IMR-90 (cell line): ENCODE measurements around the gene PHACTR3. TPM values are rescaled to one million over a fixed set of nuclear protein-coding genes. Genes with fewer than 3 reads are reported as not detected.

ENCODE experiments used
- ATAC-seq: fragments of 200-7000 bp; cut with Tn5 transposase; 2 replicates; pipeline ENCODE4 v1.9.1; 2020; ENCODE audit warnings: low read depth, mild to moderate bottlenecking, moderate library complexity
- BruUV-seq: library from RNA; stranded (reverse); fragments of 400-500 nt; replicated peaks from 2 replicates; lab custom pipeline; 2021; lab: Mats Ljungman, UMichigan
- CTCF ChIA-PET: fragments of 300-600 bp; formaldehyde crosslinking; extraction: SDS; loops from one replicate; lab custom pipeline; 2021; ENCODE audit warnings: antibody characterized with exemption; lab: Yijun Ruan, JAX
- POLR2A ChIA-PET: fragments of 300-600 bp; sonication (Branson Sonifier 250); formaldehyde crosslinking; loops from one replicate; lab custom pipeline; 2022; ENCODE audit warnings: antibody characterized with exemption; ENCODE audit not compliant: unreplicated experiment; lab: Charles Lee
- DNase-seq: peaks from one replicate; pipeline ENCODE4 v3.0.0; 2013
- H2AFZ ChIP-seq: replicated peaks from 2 replicates; pipeline ENCODE3; 2013; ENCODE audit warnings: low read length, mild to moderate bottlenecking; ENCODE audit not compliant: poor library complexity
- H2AK5ac ChIP-seq: 2 replicates; pipeline ENCODE4 v1.6.1; 2013; ENCODE audit warnings: low read depth, low read length, inconsistent platforms
- H2AK9ac ChIP-seq: replicated peaks from 2 replicates; pipeline ENCODE3; 2013; ENCODE audit warnings: mild to moderate bottlenecking, low read depth, low read length, moderate library complexity; ENCODE audit not compliant: poor library complexity
- H2BK120ac ChIP-seq: 2 replicates; pipeline ENCODE4 v1.6.1; 2013; ENCODE audit warnings: low read depth, low read length, inconsistent platforms
- H2BK15ac ChIP-seq: 3 replicates; pipeline ENCODE4 v1.6.1; 2013; ENCODE audit warnings: low read depth, low read length, inconsistent platforms
- H2BK20ac ChIP-seq: 2 replicates; pipeline ENCODE4 v1.6.1; 2013; ENCODE audit warnings: low read depth, mild to moderate bottlenecking, inconsistent platforms, low read length, moderate library complexity
- H2BK5ac ChIP-seq: 2 replicates; pipeline ENCODE4 v1.6.1; 2013; ENCODE audit warnings: mild to moderate bottlenecking, low read depth, low read length, inconsistent platforms; ENCODE audit not compliant: poor library complexity, severe bottlenecking
- H3K14ac ChIP-seq: replicated peaks from 2 replicates; pipeline ENCODE4 v1.6.1; 2013; ENCODE audit warnings: low read depth, low read length, inconsistent platforms
- H3K18ac ChIP-seq: 2 replicates; pipeline ENCODE4 v1.6.1; 2013; ENCODE audit warnings: low read depth, low read length, control low read depth
- H3K23ac ChIP-seq: 2 replicates; pipeline ENCODE4 v1.6.1; 2013; ENCODE audit warnings: low read depth, low read length, inconsistent platforms
- H3K27ac ChIP-seq: 2 replicates; pipeline ENCODE4 v1.5.1; 2013; ENCODE audit warnings: mild to moderate bottlenecking, control low read depth, low read length; ENCODE audit not compliant: insufficient read depth
- H3K27me3 ChIP-seq: 2 replicates; pipeline ENCODE4 v1.6.1; 2013; ENCODE audit warnings: low read length; ENCODE audit not compliant: control insufficient read depth, insufficient read depth
- H3K36me3 ChIP-seq: 2 replicates; pipeline ENCODE4 v1.6.1; 2013; ENCODE audit warnings: low read length, mixed read lengths; ENCODE audit not compliant: control insufficient read depth, insufficient read depth
- H3K4ac ChIP-seq: 2 replicates; pipeline ENCODE4 v1.6.1; 2013; ENCODE audit warnings: low read depth, low read length, inconsistent platforms
- H3K4me1 ChIP-seq: 2 replicates; pipeline ENCODE4 v1.6.1; 2013; ENCODE audit warnings: low read length, mixed read lengths; ENCODE audit not compliant: control insufficient read depth, insufficient read depth
- H3K4me2 ChIP-seq: 2 replicates; pipeline ENCODE4 v1.6.1; 2013; ENCODE audit warnings: low read depth, mild to moderate bottlenecking, control low read depth, low read length, moderate library complexity
- H3K4me3 ChIP-seq: 2 replicates; pipeline ENCODE4 v1.5.1; 2013; ENCODE audit warnings: low read depth, mild to moderate bottlenecking, control low read depth, low read length, moderate library complexity; ENCODE audit not compliant: insufficient read depth
- H3K56ac ChIP-seq: 2 replicates; pipeline ENCODE4 v1.6.1; 2013; ENCODE audit warnings: low read length, inconsistent platforms; ENCODE audit not compliant: insufficient read depth; ENCODE audit errors: extremely low read depth
- H3K79me1 ChIP-seq, 2 experiments: 2 replicates each; pipeline ENCODE4 v1.6.1; 2013; ENCODE audit warnings: low read length in 2 of 2, inconsistent platforms in 1 of 2, low read depth in 1 of 2
- H3K9ac ChIP-seq: 2 replicates; pipeline ENCODE4 v1.6.1; 2013; ENCODE audit warnings: low read depth, low read length, control low read depth
- H3K9me1 ChIP-seq: 2 replicates; pipeline ENCODE4 v1.6.1; 2013; ENCODE audit warnings: low read length, inconsistent platforms; ENCODE audit not compliant: insufficient read depth
- H3K9me3 ChIP-seq: 2 replicates; pipeline ENCODE4 v1.6.1; 2013; ENCODE audit warnings: low read length; ENCODE audit not compliant: control insufficient read depth, insufficient read depth
- H4K20me1 ChIP-seq: 2 replicates; pipeline ENCODE4 v1.6.1; 2013; ENCODE audit warnings: low read length, inconsistent platforms; ENCODE audit not compliant: insufficient read depth
- H4K5ac ChIP-seq: 2 replicates; pipeline ENCODE4 v1.6.1; 2013; ENCODE audit warnings: mild to moderate bottlenecking, low read depth, low read length, control low read depth
- H4K8ac ChIP-seq, 2 experiments: 2 replicates each; pipeline ENCODE4 v1.6.1; 2013; ENCODE audit warnings: low read depth in 2 of 2, low read length in 2 of 2, control low read depth in 1 of 2, inconsistent platforms in 1 of 2
- H4K91ac ChIP-seq: 2 replicates; pipeline ENCODE4 v1.6.1; 2013; ENCODE audit warnings: low read depth, low read length, inconsistent platforms; ENCODE audit not compliant: insufficient read depth
- BHLHE40 ChIP-seq: fragments of 150-350 bp; IDR thresholded peaks from 2 replicates; pipeline ENCODE4 v1.6.1; 2016; ENCODE audit warnings: mild to moderate bottlenecking, low read depth, low read length
- CEBPB ChIP-seq: IDR thresholded peaks from 2 replicates; pipeline ENCODE4 v1.6.1; 2012; ENCODE audit warnings: low read depth, low read length, improper control_type of control experiment
- CHD1 ChIP-seq: IDR thresholded peaks from 2 replicates; pipeline ENCODE4 v1.6.1; 2012; ENCODE audit warnings: low read depth, low read length, improper control_type of control experiment
- FOS ChIP-seq: fragments of 150-350 bp; IDR thresholded peaks from 2 replicates; pipeline ENCODE4 v1.6.1; 2016; ENCODE audit warnings: low read depth, low read length
- MAZ ChIP-seq: IDR thresholded peaks from 2 replicates; pipeline ENCODE4 v1.6.1; 2012; ENCODE audit warnings: low read depth, mild to moderate bottlenecking, low read length, improper control_type of control experiment, moderate library complexity, borderline replicate concordance
- MXI1 ChIP-seq: IDR thresholded peaks from 2 replicates; pipeline ENCODE4 v1.6.1; 2012; ENCODE audit warnings: low read depth, mild to moderate bottlenecking, low read length, moderate library complexity, borderline replicate concordance
- NFE2L2 ChIP-seq: fragments of 150-350 bp; IDR thresholded peaks from 2 replicates; pipeline ENCODE4 v1.6.1; 2016; ENCODE audit warnings: low read depth, mild to moderate bottlenecking, low read length
- POLR2A ChIP-seq: IDR thresholded peaks from 2 replicates; pipeline ENCODE4 v1.6.1; 2012; ENCODE audit warnings: mild to moderate bottlenecking, low read depth, low read length
- RAD21 ChIP-seq: IDR thresholded peaks from 2 replicates; pipeline ENCODE4 v1.6.1; 2012; ENCODE audit warnings: low read length, improper control_type of control experiment
- RCOR1 ChIP-seq: IDR thresholded peaks from 2 replicates; pipeline ENCODE4 v1.6.1; 2012; ENCODE audit warnings: mild to moderate bottlenecking, low read length, improper control_type of control experiment; ENCODE audit not compliant: insufficient replicate concordance
- RFX5 ChIP-seq: IDR thresholded peaks from 2 replicates; pipeline ENCODE4 v1.8.0; 2012; ENCODE audit warnings: low read depth, mild to moderate bottlenecking, low read length, moderate library complexity
- SMC3 ChIP-seq: fragments of 150-350 bp; IDR thresholded peaks from 2 replicates; pipeline ENCODE4 v1.6.1; 2016; ENCODE audit warnings: low read depth, mild to moderate bottlenecking, antibody characterized with exemption, low read length, moderate library complexity
- WGBS, 2 experiments: methylation state at CpG; one replicate each; pipeline versions ENCODE4 v1.1.5 to v1.1.7; 2013; ENCODE audit warnings: missing lambda C conversion rate in 2 of 2; ENCODE audit not compliant: insufficient read length in 1 of 2; ENCODE audit errors: extremely low coverage in 2 of 2; 5-methylcytosine and 5-hydroxymethylcytosine counted together
- dilution Hi-C: fragments of 300-500 bp; cut with HindIII; formaldehyde crosslinking; loops from one replicate; pipeline ENCODE4 v1.14.3; 2018; ENCODE audit warnings: low sequenced_read_pairs; ENCODE audit not compliant: unreplicated experiment
- in situ Hi-C: fragments of 300-500 bp; cut with MboI; formaldehyde crosslinking; loops from 3 replicates; pipeline ENCODE4 v1.14.3; 2019; ENCODE audit warnings: low sequenced_read_pairs, inconsistent platforms, mixed read lengths
- intact Hi-C: fragments of 100-400 bp; cut with micrococcal nuclease; formaldehyde crosslinking; loops from 2 replicates; pipeline ENCODE4 v1.10.0; 2022
- polyA plus RNA-seq, 3 experiments: library from polyadenylated mRNA; depleted of rRNA; stranded (reverse); fragments of >200 nt; gene quantifications; 2 replicates each; pipeline ENCODE4 v1.2.3, GENCODE V29; 2012; ENCODE audit warnings: low replicate concordance in 1 of 3
- total RNA-seq: library from RNA; depleted of rRNA; stranded (reverse); fragments of >200 nt; gene quantifications from 2 replicates; pipeline ENCODE4 v1.2.3, GENCODE V29; 2012
- TF ChIP-seq, protein P1 (sequence below): fragments of 150-350 bp; IDR thresholded peaks from 2 replicates; pipeline ENCODE4 v1.6.1; 2016; ENCODE audit warnings: low read depth, mild to moderate bottlenecking, low read length, moderate library complexity, borderline replicate concordance
- TF ChIP-seq, protein P2 (sequence below): fragments of 150-350 bp; IDR thresholded peaks from 2 replicates; pipeline ENCODE4 v1.6.1; 2017; ENCODE audit warnings: mild to moderate bottlenecking, antibody characterized with exemption, low read length, low read depth
- TF ChIP-seq, protein P3 (sequence below): conservative IDR thresholded peaks from 2 replicates; pipeline ENCODE4 v1.5.1; 2012; ENCODE audit warnings: mild to moderate bottlenecking, low read depth, low read length, improper control_type of control experiment

Gene PHACTR3
- total and polyA plus RNA-seq, 2 of the 4 experiments (the other 2 are of a cell fraction), result not detected

DNA sequence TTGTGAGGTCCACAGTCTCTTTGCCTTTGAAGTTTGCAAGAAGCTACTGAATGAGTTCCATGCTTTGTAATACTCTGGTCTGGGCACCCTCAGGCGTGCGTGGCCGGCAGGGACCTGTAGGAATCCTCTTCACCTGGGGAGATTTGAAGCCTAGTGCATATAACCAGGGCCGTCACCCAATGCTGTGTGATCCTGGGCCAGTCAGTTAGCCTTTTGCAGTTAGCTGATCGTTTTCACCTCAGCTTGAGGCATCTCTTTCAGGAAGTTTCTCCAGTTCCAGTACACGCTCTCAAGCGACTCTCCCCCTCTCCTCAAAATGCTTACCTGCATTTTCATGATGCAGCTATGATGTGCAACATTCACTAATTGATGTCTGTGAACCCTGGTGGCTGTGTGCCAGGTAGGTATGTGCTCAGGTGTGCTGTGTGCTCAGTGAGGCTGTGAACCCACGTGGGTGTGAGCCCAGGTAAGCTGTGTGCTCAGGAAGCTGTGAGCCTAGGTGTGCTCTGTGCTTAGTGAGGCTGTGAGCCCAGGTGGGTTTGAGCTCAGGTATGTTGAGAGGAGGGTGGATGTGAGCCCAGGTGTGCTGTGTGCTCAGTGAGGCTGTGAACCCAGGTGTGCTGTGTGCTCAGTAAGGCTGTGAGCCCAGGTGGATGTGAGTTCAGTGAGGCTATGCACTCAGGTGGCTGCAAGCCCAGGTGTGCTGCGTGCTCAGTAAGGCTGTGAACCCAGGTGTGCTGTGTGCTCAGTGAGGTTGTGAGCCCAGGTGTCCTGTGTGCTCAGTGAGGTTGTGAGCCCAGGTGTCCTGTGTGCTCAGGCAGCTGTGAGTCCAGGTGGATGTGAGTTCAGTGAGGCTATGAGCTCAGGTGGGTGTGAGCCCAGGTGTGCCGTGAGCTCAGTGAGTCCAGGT is 120.4 kb downstream of the PHACTR3 start:
- H4K5ac ChIP-seq, result no peak overlapping the region
- no CpG with 5 or more reads among the region's 10 CpGs for WGBS, 2 experiments
- dilution Hi-C loops (no loop called here), in situ Hi-C loops (no loop called here), intact Hi-C loops (no loop called here)
- H2BK120ac ChIP-seq, result no peak overlapping the region
- no peak overlapping the region for H2AK5ac ChIP-seq
- DNase-seq, result no peak
- no peaks in the 10 kb centered on the region for H3K4me1 ChIP-seq
- ATAC-seq, result no peak
- H2AFZ ChIP-seq, result no peak overlapping the region
- no peak overlapping the region for H4K8ac ChIP-seq
- no peak overlapping the region for H3K23ac ChIP-seq
- no peak overlapping the region for H3K4me2 ChIP-seq
- no peak overlapping the region for H4K91ac ChIP-seq
- no TSS peak for BruUV-seq
- no peak overlapping the region for H2BK20ac ChIP-seq
- no peak overlapping the region for H3K56ac ChIP-seq
- H4K20me1 ChIP-seq, result no peaks in the 10 kb centered on the region
- TF ChIP-seq RFX5 (no peak), RAD21 (no peak), CHD1 (no peak), POLR2A (no peak), CEBPB (no peak), RCOR1 (no peak), MXI1 (no peak), SMC3 (no peak), NFE2L2 (no peak), BHLHE40 (no peak), MAZ (no peak), FOS (no peak)
- TF ChIP-seq, protein P1, sequence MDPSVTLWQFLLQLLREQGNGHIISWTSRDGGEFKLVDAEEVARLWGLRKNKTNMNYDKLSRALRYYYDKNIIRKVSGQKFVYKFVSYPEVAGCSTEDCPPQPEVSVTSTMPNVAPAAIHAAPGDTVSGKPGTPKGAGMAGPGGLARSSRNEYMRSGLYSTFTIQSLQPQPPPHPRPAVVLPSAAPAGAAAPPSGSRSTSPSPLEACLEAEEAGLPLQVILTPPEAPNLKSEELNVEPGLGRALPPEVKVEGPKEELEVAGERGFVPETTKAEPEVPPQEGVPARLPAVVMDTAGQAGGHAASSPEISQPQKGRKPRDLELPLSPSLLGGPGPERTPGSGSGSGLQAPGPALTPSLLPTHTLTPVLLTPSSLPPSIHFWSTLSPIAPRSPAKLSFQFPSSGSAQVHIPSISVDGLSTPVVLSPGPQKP, result no peak
- TF ChIP-seq, protein P2, sequence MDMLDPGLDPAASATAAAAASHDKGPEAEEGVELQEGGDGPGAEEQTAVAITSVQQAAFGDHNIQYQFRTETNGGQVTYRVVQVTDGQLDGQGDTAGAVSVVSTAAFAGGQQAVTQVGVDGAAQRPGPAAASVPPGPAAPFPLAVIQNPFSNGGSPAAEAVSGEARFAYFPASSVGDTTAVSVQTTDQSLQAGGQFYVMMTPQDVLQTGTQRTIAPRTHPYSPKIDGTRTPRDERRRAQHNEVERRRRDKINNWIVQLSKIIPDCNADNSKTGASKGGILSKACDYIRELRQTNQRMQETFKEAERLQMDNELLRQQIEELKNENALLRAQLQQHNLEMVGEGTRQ, result no peak
- TF ChIP-seq, protein P3, sequence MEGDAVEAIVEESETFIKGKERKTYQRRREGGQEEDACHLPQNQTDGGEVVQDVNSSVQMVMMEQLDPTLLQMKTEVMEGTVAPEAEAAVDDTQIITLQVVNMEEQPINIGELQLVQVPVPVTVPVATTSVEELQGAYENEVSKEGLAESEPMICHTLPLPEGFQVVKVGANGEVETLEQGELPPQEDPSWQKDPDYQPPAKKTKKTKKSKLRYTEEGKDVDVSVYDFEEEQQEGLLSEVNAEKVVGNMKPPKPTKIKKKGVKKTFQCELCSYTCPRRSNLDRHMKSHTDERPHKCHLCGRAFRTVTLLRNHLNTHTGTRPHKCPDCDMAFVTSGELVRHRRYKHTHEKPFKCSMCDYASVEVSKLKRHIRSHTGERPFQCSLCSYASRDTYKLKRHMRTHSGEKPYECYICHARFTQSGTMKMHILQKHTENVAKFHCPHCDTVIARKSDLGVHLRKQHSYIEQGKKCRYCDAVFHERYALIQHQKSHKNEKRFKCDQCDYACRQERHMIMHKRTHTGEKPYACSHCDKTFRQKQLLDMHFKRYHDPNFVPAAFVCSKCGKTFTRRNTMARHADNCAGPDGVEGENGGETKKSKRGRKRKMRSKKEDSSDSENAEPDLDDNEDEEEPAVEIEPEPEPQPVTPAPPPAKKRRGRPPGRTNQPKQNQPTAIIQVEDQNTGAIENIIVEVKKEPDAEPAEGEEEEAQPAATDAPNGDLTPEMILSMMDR, result no peak
- H3K14ac ChIP-seq, result no peak overlapping the region
- no peak overlapping the region for H3K9ac ChIP-seq
- no peak overlapping the region for H3K27ac ChIP-seq
- H3K79me1 ChIP-seq, result no peaks in the 10 kb centered on the region
- H3K27me3 ChIP-seq, result no peaks in the 10 kb centered on the region
- H3K4me3 ChIP-seq, result no peak overlapping the region
- POLR2A ChIA-PET, result no interaction called here
- no peak overlapping the region for H3K4ac ChIP-seq
- CTCF ChIA-PET, result no interaction called here
- no peaks in the 10 kb centered on the region for H3K9me1 ChIP-seq
- no peak overlapping the region for H2BK15ac ChIP-seq
- H3K36me3 ChIP-seq, result no peaks in the 10 kb centered on the region
- peaks cover 45% of the 10 kb centered on the region for H3K9me3 ChIP-seq
- no peak overlapping the region for H3K18ac ChIP-seq
- H2BK5ac ChIP-seq, result no peak overlapping the region
- no peak overlapping the region for H2AK9ac ChIP-seq
